ENCODE results near the gene MAPKAP1.

The MAPKAP1 gene

DNA sequence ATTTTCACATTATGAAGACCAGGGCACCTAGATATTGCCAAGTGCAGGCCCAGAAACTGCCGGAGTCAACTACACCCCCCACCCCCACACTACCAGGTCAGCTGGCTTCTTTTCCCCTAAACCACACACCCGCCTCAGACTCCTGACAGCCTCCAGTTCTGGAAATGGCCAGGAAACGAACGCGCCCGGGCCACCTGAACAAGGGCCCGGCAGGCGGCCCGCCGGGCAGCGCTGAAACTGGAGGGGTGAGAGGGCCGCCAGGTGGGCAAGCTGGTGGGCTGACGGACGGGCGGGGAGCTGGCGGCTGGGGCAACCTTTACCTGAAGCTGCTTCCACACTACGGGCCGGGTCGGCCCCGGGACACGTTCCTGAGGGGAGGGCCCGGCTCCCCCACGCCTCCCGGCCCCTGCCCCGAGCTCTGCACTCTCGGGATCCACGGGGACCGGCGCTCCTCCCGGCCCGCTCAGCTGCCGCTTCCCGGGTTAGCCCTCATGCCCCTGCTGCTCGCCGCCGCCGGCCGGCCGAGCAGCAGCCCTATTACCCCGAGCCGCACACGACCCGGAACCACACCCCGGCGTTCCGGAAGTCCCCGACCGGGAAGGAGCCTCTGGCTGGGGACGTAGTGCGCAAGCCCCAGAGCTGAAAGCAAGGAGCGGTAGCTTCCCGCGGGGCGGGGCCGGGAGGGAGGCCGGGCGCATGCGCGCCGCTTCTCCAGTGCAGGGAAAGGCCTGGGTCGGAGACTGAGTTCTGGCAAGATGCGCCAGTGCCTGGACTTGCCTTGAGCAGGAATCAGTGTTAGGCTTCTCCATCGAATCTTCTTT, at the start of gene MAPKAP1:
Gene MAPKAP1 (minus strand): TSS at position 558 of the 821 bp plus-strand sequence. CDS start 34,634 bp downstream, outside the sequence.
- peak; percentile 83 to 89 for DNase-seq

DNA sequence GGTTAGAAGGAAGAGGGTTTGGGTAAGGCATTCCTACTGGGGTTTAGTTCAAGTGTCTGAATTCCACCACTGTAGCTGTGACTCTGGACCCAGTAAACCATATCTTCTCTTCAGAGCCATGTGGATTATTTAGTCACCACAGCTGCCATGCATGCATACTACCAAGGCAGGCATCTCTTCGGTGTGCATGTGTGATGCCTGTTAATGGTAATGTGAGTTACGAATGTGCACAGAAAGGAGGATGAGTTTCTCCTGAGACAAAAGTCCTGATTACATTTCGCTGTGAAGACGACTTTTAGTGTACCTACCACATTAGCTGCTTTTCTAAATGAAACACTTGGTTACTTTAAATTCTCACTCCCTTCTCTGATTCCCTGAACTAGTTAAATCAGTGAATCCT, 49.5 kb upstream of the MAPKAP1 start:
- DNase-seq = no peak

DNA sequence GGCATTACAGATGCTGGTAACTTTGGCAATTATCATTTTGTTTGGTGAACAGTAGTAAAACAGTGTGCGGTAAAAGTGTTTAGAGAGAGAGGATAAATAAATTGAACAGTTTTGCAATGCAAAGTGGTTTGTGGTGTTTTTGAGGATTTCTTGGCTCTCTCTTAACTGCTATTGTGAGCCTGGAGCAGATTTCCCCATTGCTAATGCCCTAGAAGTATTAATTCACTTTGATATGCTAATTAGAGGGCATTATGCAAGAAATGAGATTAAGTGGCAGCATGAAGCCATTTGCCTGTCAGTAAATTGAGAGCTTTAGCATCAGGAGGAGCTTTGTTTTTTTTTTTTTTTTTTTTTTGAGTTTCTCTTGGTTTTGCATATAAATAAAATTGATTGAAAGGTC, 48.3 kb upstream of the MAPKAP1 start:
- no peak for DNase-seq

DNA sequence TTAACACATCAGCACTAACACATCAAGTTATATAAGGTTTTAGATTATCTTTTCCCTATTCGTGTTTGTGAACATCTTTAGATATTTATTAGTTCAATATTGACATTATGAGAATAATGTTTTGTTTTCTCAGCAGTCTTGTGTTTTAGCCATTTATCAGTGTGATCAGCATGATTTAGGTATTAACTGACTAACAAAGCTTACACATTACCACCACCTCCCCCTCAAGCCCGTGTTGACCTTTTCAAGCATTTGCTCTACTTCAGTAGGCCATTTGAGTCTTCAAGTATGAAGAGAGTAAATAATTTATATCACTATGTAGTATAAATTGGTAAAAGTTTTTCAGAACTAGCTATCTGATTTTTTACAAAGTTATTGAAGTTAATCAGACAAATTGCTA, 47.1 kb upstream of the MAPKAP1 start:
- DNase-seq = no peak

DNA sequence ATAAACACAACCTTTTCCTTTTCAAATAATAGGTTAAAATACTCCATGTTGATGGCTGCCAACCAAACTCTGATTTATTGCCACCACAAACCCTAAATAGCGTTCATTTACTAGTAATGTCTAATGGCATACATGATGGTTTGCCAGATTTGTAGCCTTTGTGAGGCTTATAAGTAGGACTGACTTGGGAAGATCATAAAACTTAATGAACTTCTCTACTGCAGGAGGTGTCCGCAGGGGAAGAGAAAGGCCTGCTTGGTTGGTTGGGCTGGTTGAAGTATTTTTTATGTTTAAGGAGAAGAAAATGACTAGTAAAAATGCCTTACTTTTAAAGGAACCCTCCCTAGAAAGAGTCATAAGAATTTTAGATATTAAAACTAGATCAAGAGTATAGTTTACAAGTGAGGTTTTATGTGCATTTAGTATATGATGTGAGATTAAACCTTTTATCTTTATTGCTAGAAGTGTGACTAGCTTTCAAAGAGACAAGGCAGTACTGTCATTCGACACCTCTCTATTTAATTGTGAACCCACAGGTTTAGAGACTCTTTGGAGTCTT, 45.1 kb upstream of the MAPKAP1 start:
- DNase-seq = no peak

DNA sequence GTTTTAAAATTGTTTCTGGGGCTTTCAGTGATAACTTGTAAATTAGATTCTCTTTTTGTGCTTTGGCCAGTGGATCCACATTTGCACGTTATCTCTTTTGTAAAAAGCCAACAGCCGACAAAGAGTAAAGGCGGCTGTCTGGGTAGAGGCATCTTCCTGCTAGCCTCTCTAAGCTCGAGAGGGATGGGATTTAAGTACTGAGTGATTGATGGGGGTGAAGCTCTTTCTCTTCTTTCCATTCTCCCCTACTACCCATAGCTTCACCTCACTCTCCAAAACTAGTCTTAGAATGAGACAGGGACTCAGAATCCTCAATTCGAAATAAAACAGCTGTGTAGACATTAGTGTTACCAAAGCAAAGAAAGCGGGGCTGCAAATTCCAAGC, 43.6 kb upstream of the MAPKAP1 start:
- no peak for DNase-seq

DNA sequence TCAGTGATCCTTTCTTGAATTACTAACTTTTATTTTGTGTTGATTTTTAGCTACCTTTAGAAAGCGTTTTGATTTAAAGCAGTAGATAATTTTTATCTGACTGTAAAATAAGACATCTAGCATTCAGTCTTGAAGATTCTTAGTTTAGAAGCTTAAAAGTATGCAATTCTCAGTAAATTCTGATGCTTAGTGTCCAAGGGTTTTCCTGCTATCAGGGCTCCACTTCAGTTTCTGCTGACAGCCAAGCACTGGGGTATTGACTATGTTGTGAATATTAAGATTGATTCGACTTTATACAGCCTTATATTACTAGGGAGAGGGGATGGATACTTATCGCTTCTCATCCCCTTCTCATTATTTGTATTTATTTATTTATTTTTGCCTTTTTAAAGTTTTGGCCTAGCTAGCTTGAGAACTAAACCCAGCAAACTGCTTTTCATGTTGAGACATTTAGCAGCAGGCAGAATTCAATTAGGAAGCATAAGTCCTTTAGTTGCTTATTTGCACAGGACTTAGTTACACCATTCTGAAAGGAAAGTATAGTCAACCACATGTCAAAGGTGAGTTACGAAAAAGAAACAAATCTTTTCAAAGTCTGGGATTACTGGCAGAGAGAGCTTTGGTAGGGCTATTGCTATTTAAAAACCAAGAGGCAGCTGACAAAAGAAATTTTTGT, 43.1 kb upstream of the MAPKAP1 start:
- no peak for DNase-seq

DNA sequence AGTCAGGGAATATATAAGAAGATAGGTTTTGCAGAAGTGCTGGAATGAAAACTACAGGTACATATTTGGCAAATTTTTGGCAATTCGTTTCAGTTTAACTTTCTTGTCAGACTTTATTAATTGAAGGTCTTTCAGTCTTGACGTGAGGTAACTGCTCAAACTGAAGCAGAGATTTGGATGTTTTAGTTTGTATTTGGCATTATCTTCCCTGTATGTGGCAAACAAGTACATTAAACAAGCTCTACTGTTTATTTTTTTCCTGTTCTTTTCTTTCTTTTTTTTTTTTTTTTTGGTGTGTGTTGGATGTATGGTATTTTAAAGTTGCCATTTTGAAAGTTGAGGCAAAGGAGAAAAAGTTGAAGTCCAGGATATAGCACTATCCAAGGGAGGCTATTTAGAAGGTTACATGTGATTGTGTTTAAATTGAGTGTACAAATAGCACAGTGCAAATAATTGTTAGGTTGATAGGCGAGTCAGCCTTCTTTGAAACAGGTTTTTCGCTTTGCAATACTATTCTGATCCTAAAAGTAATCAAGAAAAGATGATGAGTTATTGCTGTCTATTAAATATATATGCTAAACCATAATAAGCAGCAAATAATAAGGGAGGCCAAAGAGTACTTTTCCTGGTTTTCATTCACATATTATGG, 42.4 kb upstream of the MAPKAP1 start:
- no peak for DNase-seq

DNA sequence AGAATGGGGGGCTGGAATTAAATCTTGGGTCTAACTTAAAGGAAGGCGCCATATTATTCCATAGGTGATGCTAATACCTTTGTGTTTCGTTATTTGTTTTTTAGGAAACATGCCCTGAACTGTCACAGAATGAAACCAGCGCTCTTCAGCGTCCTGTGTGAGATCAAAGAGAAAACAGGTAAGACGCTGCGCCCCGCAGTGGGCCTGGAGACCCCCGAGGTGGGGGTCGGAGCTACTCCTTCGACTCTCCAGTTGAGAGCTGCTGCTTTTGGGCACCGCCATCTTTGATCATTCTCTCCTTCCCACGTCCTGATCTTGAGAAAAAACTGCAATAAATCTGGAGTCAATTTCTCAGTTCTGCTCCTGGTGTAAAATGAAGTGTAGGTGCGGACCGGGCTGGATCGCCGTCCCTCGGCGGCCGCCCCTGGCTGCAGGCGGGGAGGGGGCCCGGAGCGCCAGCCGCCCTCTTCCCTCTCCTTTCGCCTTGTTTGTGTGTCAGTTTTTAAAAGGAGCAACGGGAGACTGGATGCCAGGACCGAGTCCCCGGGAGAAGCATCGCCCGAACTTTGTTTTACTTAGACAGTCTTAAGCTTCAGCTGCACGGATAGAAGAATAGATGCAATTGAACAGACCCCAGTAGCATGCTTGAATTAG, 41.6 kb upstream of the MAPKAP1 start:
- DNase-seq = no peak

DNA sequence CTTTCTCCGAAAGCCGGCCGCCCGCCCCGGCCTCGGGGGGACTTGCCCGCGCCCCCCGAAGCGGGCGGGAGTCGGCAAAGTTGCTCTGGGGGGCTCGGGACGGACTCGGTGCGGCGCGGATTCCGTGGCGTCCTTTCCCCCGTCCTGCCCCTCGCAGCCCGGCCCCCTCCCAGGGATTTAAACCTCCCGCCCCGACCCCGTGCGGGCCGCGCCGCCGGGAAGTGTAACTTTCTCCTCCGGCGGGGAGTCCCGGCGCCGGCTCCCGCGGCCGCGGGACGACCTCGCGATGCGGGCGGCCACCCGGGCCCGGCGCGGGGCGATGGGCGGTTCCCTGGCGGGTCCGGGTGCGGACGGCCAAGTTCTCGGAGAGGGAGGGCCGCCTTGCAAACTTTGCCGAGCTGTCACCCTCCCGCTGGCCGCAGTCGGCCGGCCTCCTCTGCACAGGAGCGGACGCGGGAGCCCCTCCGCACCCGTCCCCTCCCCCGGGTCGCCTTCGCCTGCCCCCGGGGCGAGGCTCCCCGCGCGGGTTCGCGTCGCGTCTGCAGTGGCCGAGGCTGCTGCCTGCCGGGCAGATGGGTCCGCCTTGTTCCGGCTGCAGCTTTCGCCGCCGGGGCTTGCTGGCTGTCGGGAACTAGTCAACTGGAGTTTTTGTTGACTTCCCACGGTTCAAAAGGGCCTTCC, 40.9 kb upstream of the MAPKAP1 start:
- peak in 1 of 2 donors; percentile 33 for DNase-seq

DNA sequence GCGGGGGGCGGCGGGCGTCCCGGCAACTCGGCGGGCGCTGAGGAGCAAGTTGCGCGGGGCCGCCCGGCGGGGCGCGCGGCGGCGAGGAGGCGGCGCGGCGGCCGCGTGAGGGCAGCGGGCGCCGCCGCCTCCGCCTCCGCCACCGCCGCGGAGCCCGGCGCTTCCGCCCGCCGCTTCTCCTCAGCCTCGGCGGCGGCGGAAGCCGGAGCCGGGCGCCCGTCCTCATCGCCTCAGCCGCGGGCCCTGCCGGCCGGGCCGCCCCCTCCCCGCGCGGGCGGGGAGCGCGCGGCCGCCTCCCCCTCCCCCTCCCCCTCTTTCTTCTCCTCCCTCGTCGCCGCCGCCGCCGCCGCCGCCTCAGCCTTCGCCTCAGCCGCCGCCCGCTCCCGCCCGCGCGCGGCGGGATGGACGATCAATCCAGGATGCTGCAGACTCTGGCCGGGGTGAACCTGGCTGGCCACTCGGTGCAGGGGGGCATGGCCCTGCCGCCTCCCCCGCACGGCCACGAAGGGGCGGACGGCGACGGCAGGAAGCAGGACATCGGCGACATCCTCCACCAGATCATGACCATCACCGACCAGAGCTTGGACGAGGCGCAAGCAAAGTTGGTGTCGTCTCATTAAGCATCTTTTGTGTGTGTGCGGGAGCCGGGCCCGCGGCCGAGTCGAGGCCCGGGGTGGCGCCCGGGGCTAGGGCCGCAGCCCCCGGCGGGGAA, 40.2 kb upstream of the MAPKAP1 start, which contains the start of gene PBX3:
Gene PBX3 (plus strand): TSS at position 321 of the 712 bp plus-strand sequence.
- DNase-seq = peak; percentile 24 to 33

DNA sequence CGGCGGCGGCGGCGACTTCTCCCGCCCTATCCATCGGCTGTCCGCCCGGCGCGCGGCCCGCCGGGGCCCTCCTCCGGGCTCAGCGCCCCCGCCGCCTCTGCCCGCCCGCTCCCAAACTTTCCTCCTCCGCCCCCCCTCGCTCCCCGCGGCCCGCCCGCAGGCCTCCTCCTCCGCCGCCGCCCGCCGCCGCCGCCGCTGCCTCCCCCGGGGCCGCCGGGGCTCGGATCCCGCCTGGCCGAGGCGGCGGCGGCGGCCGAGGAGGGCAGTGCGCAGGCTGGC, 39.7 kb upstream of the MAPKAP1 start:
- no peak for DNase-seq

DNA sequence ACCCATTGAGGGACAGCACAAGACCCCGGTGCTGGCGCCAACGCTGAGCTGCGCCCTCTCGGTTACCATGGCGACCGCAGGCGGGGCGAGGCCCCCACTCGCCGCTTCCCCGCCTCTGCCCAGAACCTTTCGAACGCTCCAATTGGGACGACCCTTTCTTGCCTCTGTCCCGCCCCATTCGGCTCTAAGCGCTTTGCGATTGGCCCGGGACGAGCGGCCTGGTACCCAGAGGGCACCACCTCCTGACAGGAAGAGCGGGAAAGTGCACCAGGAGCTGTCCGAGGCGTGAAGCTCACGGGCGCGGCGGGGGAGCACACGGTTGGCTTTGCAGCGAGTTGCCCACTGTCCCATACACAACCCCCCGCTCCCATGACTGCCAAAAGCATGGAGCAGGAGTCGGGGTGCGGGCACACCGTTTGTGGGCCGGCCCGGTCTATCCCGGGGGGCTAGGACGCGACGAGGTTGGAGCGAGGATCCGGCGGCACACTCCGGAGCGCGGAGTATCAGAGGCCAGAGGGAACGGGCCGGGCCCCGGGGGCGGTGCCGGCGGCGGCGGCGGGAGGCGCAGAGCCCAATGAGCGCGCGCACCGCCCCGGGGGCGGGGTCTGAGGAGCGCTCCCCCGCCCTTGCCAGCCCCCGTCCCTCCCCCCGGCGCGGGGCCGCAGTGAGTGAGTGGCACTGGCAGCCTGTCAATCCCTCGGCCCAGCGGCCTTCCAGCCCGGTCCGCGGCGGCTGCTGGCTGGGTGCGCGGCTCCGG, 39.2 kb upstream of the MAPKAP1 start:
- peak; percentile 92 for DNase-seq

DNA sequence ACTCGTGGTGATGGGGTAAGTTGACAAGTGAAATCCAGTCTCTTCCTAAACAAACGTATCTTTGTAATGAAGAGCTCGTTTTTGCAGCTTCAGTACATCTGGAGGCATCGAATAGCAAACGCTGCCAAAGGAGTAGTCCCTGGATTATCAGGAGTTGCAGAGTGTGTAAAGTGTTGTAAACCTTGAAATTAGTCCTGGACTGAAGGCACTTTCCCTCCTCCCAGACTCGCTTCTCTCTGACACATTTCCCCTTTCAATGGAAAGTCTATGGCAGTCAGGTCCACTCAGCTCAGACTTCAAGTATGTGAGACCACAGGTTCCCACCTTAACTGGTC, 38.6 kb upstream of the MAPKAP1 start:
- DNase-seq = no peak

DNA sequence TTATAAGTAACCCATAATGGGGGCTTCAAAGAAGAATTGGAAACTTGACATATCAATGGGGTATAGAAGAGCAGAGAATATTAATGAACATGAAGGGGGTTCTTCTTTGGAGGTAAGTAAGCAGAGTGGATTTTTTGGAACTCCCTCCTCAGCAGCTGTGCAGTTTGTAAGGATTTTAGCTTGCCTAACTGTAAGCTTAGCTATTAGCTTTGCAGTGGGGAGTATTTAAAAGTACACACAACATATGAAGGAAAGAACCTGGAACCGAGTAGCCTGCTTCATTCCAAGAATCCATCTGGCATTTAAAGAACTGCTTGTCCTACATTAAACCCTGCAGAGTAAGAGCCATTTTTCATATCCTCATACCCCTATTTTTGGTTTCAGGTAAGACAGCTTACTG, 38.0 kb upstream of the MAPKAP1 start:
- DNase-seq = no peak

DNA sequence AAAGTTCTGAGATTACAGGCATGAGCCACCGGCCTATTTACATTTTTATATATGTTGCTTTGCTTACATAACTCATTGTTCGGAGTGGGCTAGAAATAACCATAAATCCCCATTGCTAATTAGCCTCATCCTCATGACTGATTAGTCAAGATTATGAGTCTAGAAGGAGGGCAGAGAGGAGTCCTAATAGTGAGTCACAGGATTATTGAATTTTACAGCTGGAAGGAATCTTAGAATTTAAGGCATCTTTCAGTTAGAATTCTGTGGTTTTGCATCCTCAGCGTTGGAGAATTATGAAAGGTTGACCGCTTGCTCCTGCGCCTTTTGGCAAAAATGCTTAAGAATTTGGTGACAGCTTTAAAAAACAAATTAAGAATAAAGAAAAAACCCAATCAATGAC, 37.6 kb upstream of the MAPKAP1 start:
- DNase-seq = no peak

DNA sequence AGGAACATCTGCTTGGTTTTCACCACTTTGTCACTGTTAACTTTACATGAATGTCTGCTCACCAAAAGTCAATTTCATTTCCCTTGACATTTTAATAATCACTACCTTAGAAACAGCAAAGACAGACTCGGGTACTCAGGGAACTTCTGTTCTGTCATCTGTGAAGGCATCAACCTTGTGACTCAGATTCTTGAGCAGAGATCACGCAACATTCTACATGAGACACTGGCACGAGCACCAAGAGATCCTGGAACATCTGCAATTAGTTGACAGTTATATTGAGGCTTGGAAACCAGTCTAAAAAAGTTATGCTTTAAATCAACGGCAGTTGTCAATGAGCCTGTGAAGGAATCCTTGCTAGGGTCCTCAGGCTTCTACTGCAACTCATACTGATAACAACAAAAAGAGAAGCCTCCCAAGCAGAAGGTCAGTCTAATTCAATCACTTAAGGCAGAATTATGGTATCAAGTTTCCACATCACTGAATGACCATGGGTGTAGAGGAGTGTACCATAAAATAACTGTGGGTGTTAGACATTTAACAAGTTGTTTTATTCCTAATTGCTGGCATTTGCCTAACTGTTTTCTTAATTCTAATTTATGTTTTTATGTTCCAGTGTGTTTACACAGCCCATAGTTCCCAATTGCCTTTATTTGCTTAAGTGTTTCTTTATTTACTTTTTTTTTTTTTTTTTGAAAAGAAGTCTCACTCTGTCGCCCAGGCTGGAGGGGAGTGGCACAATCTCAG, 36.8 kb upstream of the MAPKAP1 start:
- no peak for DNase-seq

DNA sequence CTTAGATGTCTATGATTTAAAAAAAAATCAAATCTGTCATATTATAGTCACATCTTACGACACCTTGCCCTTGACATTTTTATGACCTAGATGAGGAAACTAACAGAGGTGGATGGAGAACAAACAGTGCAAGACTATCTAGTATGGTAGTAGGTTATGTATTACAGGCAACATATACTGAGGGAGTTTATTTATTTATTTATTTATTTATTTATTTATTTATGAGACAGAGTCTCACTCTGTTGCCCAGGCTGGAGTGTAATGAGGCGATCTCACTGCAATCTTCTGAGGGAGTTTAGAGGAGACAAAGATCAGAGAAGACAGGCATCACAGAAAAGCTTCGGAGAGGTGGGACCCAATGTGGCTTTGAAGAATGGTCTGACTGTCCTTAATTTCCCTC, 35.6 kb upstream of the MAPKAP1 start:
- DNase-seq = no peak

DNA sequence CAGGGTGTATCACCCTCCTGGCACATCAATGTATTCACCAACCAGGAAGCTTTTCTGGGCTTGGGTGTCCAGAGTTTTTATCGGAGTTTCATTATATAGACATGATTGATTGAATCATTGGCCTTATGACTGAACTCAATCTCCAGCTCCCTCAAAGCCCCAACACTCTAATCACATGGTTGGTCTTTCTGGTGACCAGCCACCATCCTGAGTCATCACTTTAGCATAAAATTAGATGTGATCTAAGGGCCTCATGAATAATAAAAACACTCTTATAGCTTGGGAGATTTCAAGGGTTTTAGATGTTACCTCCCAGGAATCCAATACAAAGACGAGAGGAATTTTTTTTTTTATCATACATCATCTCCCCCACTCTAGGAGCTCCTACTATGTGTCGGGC, 32.4 kb upstream of the MAPKAP1 start:
- no peak for DNase-seq

DNA sequence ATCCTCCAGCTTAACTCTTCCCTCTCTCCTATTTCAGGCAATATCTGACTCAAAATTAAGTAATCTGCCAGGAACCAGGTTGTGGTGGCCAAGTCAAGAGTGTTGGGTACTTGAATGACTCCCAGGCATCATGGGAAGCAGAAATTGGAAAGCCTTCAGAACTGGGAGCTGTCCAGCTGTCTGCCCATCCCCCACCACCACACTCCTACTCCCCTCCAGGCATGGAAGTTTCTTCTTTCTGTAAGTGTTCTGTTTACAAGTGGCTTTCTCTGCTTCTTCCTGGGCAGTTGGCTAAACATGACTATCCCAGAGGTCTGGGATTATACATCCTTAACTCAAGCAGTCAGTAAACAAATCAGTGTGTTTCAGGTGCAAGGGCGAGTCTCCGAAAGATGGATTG, 25.6 kb upstream of the MAPKAP1 start:
- DNase-seq = no peak

DNA sequence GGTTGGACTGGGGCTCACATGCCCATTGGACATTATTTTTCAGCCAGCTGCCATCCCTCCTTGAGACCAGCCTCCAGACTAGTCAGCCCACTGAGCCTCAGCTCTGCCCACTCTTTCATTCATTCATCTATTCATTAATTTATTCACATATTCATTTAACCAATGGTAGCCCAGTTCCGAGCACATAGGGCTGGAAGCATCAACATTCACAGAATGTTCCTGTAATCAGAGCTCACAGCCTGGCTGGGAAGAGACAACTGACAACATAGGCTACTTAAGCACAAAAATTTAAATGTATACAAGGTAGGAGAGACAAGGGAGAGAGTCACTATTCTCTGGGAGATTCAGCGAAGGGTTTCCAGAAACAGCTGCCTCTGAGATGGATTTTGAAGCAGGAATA, 23.2 kb upstream of the MAPKAP1 start:
- no peak for DNase-seq

Data from bone marrow (tissue), 2 donors.